Measurements from ENCODE around the gene EHD4.

Gene EHD4

DNA sequence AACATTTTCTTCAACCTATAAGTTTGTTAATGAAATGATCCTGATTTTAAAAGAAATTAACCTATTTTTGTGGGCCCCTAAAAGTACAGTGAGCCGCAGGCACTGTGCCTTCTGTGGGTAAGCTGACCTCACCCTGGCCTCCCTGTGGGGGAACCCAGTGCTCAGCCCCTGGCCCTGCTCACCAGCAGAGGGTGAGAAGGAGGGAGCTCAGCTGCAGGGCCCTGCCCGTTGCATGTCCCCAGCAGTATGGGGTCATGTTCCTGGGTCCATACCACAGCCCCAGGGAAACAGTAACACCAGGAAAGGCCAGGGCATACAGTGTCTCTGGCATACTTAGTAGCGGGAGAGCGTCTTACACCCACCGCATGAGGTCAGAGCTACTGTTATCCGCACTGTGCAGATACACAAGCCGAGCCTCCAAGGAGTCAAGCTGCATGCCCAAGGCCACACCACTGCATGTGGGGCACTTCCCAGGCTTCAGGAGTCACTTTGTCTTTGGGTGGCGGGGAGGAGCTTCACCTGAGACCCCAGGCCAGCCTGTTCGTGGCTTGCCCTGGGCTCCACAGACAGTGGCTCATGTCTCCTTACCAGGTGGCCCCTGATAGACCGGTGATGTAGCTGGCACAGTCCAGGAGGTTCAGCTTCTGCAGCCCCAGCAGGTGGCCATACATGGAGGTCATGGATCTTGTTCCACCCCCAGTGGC is 22.6 kb upstream of the EHD4 start:
- no peak for DNase-seq

DNA sequence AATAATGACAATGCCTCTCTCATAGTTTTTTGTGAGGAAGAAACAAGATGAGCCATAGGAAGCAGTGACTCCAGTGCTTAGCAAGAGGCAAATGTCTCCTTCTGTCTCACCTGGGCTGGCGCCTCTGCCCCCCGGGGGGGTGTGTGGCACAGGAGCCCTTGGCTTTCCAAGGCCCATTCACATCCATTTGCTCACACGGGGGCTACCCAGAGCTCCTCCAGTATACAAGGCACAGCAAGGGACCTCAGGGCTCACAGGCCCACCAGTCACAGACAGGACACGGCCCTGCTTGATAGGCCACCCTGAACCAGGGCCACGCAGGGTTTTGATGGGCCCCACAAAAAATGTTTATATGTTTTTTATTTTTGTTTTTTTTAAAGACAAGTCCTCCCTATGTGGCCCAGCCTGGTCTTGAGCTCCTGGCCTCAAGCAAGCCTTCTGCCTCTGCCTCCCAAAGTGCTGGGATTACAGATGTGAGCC is 21.9 kb upstream of the EHD4 start:
- DNase-seq, result no peak

DNA sequence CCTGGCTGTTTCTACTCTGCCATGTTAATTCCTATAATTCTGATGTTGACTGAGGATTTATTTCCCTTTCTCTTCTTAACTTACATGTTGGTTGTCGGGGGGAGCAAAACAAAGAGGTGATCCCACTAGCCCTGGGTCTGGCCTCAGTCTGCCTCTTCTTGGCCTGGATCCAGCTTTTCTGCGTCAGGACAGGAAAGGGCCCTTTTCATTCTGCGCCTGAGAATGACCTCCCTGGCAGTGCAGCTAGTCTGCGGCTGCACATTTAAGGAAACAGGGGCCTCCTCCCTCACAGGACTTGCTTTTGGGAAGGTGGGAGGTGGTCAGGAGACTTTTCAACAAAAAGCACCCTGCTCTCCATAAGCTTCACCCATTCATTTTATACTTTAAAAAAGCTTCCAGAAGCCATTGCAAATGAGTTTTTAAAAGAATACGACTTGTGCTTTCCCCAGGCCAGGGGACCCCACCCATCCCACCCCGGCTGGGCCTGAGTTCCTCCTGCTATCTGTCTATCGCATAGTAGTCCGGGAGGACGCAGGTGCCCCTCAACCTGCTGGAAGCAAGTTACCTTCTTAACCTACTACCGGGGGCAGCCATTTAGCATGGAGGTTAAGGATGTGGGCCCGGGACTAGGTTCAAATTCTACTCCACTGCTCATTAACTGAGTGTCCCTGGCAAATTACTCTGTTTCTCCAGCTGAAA is 21.3 kb upstream of the EHD4 start:
- DNase-seq, result no peak

DNA sequence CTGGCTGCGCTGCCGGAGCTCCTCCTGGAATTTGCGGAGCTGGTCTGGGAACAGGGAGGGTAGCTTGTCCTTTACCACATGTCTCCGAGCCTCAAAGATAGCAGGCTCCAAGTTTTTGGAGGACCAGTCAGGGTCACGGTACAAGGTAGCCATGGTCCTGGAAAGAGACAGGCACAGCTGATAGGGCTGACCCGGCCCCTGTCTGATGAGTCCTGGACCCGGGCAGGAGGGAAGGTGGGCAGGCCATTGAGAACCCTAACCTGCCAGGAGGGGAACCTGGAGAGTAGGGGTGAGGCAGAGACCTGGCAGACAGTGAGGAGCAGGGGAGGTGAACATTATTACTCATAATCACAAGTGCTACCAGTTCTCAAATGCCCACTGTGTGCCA is 20.4 kb upstream of the EHD4 start:
- DNase-seq, result no peak

DNA sequence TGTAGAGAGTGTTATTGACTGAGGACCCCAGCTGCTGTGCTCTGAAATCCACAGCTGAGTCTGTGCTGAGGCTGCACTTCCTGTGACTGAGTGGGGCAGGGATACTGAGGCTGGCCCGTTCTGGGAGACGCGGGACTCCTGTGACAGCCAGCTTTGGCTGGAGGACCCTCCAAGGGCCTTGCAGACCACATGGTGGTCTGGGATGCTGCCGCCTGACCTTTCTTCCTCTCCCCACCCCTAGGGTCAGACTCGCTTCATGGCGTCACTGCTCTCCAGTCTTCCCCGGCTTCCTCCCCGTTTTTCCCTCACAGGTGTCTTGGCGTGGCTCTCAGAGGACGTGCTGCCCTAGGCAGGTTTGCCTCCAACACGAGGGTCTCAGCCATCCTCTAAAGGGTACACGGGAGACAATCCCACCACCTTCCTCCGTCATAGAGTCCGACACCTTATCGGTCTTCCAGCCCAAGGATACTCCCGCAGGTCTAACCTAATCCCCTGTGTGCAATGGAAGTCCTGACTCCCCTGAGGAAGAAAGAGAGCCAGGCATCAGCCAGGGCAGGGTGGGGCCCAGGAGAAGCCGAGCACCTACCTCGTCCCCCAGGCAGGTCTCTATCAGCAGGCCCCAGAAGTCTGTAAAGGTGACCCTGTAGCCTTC is 19.9 kb upstream of the EHD4 start:
- no peak for DNase-seq

DNA sequence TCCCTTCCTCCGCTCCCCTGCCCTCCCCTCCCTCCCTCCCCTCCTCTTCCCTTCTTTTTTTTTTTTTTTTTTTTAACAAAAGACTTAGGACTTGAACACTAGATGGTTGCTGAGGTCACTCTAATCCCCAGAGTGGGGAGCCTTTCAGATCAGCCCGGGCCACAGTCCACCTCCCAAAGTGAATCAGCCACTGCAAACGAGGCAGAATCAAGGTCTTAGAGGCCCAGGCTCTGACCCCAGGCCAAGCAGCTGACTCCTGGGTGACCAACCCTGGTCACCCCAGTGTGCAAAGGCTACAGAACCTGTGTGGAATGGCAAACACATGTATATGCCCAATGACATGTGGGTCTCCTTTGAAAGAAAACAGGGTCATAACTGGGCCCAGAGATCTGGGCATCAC is 18.3 kb upstream of the EHD4 start:
- no peak for DNase-seq

DNA sequence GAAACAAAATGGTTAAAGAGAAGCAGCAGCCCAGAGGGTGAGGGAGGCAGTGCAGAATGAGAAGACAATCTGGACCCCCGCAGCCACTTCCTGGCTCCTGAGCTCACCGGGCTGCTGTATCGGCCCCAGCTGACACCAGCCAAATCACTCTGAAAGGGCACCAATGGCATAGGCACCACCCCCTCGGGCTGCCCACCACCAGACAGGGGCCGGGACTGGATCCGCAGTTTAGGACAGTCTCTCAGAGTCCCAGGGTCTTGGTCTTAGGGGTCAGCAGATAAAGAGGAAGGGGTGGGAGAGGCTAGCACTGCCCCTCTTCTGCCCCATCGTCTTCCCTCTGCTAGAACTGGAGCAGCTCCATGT is 17.9 kb upstream of the EHD4 start:
- DNase-seq, result no peak

DNA sequence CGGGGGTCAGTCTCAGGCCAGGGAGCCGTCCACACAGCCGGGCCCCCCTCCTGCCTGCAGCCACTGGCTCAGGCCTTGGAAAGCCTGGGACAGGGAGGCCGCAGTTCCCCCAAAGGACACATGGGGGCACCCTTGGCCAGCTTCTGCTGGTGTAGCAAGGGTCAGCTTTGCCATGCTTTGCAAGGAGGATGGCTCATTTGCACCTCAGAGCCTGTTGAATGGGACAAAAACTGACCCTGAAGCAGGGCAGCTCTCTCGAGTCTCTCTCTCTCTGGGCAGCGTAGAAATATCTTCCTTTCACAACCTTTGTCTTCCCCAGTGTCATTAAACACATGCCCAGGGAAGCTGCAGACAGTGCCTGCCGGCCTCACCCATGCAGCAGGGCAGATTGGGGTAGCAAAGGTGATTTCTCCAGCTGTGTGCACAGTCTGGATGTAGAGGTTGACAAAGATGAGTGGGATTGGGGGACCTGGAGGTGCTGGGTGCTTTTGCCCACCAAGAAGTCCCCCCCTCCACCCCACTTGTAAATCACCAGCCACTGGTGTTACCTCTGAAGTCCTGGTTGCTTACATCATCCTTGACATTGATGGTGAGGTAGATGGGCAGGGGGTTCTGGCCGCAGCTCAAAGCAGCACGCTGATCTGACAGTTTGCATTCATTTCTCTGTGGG is 17.4 kb upstream of the EHD4 start:
- DNase-seq, result peak; percentile 71

DNA sequence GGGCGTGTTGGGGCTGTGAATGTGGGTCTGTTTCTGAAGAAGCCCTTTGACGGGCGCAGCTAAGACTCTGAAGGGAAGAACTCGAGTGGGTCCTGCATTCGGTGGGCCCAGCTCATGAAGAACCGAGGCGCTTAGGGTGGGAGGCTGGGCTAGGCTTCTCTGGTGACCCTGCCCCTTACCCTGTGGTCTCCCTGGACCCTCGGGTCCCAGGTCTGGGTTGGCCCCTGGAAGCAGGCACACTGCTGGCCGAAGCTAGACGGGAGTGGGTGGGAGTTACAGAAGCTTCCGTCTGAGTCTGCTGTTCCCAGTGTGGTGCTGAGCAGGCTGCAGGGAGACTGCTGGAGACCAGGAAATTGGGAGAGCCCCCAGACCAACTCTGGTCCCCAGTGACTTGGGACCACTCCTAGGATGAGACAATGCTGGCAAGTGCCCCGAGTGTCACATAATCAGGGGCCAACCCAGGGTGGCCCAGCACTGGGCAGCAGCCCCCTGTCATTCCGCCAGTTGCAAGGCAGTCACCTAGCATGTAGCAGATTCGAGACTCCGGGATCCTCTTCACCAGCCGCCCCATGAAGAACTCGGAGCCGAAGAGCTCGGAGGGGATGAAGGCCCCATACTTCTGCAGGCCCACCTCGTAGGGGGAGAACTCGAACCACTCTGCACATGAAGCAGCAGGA is 16.7 kb upstream of the EHD4 start:
- no peak for DNase-seq

DNA sequence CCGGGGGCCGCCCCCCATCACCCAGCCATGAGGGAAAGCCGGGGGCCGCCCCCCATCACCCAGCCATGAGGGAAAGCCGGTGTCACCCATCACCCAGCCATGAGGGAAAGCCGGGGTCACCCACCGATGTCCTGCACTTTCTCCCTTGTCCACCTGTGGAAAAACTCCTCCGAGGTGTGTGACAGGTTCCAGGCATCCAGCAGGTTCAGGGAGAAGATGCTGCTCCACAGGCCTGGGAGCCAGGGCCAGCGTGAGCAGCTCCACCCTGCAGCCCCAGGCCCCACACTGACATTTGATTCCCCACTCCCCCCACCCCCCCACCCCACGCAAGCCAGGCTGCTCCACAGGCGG is 15.5 kb upstream of the EHD4 start:
- no peak for DNase-seq

DNA sequence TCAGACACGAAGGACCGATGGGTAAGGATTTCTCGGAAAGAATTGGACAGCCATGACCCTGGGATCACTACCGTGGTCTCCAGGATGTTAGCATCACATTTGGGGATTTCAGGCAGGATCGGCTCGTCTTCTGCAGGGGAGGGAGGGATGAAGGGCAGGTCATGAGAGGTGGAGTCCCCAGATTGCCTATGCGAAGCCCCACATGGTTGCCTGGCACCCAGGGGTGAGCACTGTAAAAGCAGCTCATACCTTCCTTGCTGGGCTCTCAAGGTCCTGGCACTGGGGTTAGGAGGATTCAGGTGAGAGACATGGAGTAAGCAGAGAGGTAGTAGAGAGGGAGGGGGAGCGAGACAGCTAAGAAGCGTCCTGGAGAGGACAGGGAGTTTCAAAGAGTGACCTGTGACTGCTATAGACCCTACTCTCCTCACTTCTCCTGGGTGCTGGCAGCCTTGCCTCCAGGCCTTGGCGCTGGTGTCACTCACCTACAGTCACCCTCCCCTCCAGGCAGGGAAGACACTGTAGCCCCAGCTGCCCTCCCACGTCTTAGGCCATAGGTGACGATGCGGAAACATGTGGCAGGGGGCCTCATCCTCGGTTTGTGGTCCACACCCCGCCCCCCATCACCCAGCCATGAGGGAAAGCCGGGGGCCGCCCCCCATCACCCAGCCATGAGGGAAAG is 15.0 kb upstream of the EHD4 start:
- no peak for DNase-seq

DNA sequence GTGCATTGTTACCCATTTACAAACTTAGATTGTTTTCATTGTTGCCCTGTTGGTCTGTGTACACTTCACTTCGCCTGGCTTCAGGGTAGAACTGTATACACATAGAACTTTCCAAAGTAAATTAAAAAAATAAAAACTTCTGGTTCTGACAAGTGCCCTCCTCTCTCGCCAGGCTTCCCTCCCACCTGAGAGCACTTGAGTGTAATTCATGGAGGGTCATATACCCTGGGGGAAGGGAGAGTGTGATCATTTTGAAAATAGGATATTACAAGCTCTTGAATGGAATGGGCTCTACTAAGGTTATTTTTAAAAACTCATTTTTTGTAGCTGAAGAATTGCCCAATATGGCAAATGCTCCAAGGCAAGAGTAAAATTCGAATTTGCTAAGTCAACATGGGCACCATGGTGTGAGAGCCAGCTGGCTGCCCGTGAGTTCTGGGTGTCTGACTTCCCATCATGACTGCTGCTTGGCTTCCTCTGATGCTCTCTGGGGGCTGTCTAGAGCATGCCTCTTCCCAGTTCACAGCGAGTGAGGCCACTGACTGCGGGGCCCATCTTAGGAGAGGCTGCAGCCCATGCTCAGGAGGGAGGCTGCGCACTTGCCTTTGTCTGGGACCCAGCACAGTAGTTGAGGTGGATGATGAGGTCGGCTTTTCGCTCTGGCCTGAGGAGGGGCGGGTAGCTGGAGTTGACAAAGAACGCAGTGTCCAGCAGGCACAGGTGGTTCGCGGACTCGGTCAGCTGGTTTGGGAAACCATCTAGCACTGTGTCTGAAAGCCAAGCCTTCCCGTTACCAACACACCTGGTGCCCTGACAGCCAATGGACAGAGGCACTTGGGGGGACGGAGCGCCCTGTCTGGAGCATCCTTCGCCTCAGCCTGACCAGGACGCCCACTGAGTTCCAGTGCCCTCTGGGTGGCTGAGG is 13.1 kb upstream of the EHD4 start:
- no peak for DNase-seq

DNA sequence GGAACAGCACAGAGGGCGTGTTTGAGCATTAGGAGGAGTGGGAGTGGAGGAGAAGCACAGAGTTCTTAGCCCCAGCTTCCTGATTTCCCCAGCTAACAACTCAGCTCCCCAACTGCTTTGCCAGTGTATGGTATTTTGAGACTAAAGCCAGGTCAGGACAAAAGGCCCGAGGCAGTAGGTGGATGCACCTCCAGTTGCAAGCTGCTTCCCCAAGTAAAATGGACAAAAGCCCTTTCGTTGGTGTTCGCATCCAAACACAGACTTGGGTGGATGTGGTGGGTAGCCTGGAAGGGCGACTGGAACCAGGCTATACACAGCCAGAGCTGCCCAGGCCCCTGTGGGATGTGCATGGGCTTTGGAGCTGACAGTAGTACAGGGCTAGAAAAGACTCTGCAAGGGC is 12.3 kb upstream of the EHD4 start:
- DNase-seq, result no peak

DNA sequence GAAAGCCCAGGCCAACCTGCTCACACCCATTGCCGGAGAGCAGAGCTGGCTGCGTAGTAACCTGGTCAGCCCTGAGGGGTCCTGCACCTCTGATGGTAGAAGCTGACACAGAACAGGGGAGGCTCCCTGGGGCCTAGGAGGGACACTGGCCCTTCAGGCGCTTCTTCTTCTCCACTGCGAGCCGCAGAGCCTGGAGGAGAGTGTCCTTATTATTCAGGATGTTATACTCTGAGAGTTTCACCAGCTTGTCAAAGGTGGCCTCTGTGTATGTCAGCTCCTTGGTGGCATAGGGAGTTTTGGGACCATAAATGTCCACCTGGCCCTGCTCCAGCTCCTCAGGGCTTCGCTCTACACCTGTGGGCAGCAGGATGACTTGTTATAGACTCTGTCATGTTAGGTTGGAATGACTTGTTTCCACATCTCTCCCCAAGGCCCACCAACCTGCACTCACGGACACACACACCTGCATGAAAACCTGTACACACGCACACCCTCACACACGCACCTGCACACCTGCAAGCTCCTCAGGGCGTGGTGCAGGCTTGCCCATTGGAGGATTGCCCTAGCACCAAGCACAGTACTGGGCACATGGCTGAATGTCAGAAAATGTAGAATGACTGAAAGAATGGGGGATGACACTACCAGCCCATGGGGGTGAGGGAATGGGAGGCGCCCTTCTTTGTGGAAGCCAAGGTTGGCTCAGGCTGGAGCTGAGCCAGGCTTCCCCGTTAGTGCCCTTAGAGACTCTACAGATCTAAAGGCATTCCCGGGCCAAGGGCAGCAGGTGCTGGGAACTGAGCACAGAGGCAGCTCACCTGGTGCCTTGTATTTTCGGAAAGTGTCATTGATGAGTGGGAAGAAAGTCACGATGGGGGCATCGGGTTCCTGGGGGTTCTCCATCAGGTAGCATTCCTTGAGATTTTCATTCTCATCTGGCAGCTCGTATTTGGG is 11.5 kb upstream of the EHD4 start:
- DNase-seq, result no peak

DNA sequence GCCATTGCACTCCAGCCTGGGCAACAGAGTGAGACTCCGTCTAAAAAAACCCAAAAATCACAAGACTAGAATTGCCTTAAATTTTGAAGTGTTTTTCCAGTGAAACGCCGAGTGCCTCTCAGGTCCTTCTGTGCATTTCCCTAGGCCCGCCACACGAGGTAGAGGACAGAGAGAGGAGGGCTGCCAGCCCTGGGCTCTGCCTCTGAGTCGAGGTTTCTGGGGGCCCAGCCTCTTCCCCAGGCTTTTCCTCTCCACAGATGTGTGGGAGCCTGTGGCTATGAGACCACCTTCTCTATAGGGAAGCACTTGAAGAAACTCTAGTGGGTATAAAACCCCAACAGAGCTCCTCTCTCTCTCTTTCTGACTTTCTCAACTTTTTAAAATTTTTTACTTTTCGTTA is 10.9 kb upstream of the EHD4 start:
- DNase-seq, result no peak

DNA sequence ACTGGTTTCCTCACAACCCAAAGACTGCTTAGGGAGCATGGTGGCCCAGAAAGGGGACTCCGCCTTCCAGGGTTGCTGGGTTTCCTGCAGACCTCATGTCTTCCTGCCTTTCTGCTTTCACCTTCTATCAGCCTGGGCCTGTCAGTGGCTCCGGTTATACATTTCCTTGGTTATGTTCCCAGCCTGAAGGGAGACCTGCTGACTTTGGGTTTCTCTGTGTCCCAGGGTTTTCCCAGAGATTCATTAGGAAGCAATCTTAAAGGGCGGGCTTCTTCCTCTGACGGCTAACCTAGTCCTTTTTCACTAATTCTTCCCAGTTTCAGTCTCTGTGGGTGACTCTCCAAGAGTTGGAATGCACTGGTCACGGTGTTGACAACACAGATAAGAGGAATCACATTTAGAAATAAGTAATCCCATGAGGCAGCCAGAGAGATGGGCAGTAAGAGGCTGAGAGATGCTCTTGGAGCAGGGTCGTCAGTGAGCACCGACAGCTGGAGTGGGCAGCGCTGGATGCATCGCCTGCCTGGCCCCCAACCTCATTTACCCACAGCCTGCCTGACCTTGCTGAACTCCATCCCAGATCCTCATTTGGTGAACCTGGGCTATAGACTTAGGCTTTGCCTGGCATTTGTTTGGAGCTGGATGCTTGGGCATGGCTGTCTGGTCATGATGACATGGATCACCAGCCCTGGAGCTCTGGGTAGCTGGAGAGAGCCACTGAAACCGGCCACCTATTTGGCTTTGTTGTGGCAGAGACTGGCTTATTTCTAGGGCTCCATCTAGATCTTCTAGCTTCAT is 10.0 kb upstream of the EHD4 start:
- DNase-seq, result no peak

DNA sequence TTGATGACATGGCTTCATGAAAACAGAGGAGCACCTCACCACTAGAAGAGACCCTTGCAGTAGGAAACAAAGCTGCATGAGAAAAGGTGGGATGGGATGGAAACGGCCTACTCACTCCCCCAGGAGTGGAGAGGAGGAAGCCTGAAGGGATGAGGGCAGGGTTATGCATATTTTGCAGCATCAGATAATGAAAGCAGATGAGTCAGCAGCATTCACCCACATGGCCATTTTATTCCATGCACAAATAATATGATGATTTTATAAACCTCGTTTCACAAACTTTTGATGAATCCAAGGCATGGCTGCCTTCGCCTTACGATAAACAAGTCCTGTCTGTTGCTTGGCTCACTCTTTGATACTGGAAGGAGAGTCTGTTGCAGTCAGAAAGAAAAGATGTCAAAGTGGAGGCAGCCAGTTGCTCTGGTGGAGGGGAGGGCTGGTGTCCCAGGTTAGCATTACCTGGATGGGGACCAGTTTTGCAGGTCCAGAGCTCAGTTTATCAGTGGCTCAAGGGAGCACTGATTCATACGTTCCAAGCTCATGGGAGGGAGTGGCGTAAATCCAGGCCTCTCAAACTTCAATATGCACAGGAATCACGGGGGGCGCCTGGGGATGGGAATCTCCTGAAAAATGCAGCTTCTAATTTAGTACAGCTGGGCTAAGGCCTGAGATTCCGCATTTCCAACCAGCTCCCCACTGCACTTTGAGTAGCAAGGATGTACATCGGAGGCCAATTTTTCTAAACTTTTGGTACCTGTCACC is 9.2 kb upstream of the EHD4 start:
- DNase-seq, result no peak

DNA sequence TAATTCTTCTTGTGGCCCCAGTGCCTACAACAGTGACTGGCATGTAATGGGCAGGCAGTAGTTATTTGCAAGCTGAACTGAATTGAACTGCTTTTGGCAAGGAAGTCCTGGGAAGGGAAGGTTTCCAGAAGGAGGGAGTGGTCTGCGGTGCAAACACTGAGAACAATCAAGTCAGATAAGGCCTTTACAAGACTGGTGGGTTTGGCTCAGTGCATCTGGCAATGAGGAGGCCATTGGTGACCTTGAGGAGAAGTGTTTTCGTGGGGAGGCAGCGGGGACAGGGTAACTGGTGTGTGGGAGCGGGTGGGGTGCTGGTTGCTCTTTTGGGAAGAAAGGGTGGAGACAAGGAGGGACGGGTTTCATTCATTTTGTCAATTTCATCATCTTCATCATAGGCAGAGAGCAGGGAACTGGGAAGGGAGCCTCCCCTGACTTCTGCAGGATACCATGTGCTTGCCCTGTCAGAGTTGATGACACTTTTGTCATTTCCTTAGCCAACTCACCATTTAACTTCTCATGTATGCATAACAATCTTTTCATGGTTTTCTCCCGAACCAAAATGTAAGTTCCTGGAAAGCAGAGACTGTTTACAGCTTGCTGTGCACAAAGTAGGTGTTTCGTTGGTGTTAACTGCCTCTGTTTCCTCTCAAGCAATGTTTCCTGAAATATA is 8.4 kb upstream of the EHD4 start:
- DNase-seq, result peak; percentile 30
